NOMO-1 (cell line): ENCODE measurements around the gene DMWD.
A peak's percentile ranks its signal among the peaks of the same experiment; 100 is the strongest.

Experiments
- DNase-seq, 2 experiments: peaks; one replicate each; lab custom pipeline; 2025; ENCODE audit not compliant: unreplicated experiment in 2 of 2; lab: John Stamatoyannopoulos, UW

The DMWD gene

GRCh38 chr19:45790942-45791341 lies 1.7 kb downstream of the DMWD start:
- DNase-seq, result peak; percentile 87 to 92

GRCh38 chr19:45789035-45789786 lies 3.4 kb downstream of the DMWD start:
- no peak for DNase-seq

GRCh38 chr19:45786533-45786894 lies 6.1 kb downstream of the DMWD start:
- DNase-seq, result no peak

- DNase-seq, result no peak
Observed at GRCh38 chr19:45785781-45786532, 6.7 kb downstream of the DMWD start.

GRCh38 chr19:45785097-45785496 lies 7.5 kb downstream of the DMWD start:
- DNase-seq, result no peak

DNA sequence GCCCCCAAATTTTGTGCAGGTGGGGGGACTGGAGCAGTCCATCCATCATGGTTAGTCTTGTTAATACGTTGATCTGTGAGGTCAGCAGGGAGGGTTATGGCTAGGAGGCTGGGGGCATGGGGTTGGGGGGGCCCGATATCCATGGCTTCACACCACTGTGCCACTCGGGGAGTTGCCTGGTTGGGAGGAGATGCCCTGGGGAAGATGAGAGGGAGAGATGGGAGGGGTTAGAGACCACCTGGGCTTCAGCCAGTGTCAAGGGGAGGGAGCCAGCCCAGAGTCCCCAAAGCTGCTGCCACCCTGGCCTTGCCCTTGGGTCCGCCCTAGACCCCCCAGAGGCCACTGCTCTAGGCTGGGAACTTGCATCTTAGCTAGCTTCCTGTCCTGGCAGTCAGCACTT lies 8.5 kb downstream of the DMWD start:
- no peak for DNase-seq

GRCh38 chr19:45782820-45783785 lies 9.5 kb downstream of the DMWD start:
- DNase-seq, result no peak

GRCh38 chr19:45782162-45782691 lies 10.4 kb downstream of the DMWD start, which contains the start of gene DMPK:
DMPK (minus strand) TSS chr19:45782490; CDS start chr19:45782352, 138 bp downstream.
- DNase-seq, result no peak

DNA sequence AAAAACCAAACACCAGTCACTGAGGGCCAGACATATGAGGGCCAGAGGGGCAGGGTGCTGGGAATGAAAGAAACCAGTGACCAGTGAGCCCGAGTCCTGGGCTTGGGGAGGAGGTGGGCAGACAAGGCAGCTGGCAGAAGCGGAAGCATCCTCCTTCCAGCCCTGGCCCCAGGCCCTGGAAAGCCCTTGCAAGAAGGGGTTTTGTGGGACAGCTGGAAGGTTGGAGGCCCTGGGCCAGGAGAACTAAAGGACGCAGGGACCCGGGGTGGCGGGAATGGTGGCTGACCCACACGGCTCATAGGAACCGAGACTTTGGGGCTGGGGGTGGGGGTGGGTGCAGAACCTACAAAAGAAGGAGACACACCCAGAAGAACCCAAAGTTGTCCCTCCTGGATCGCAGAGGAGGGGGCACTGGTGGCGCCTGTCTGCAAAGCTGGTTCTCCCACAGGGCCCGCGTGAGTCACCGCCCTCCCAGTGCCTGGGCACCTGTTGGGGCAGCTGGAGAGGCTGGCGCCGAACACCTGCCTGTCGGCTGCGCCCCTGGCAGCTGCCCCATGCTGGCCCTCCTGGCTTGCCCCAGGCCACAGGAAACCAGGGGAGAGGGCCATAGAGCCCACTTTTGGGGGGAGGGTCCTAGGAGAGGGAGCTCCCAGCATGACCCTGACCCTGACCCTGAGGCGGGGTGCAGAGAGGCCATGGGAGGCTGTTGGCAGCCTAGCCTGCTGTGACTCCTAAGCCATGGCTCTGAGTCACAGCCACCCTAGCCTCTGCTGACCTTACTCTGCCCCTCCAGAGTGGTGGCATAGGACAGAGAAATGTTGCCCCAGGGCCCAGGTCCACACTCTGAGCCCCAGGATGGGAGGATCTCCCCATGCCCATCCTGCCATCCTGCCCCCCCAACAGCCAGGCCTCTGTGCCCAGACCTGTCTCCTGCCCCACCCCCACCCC lies 11.2 kb downstream of the DMWD start:
- no peak for DNase-seq

- DNase-seq, result no peak
Observed at GRCh38 chr19:45780448-45781213, 12.0 kb downstream of the DMWD start.

DNA sequence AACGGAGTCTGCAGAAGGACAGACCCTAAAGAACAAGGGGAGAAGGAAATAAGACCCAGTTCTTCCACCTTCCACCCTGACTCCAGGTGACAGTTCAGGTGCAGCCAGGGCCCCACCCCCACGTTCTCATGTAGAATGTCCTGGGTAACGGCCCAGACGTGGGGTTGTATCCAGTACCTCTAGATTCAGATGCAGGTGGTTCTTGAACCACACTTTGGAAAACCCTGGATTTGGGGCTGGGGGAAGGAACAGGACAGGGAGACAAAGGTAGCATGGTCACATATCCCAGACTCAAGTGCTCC lies 12.5 kb downstream of the DMWD start:
- no peak for DNase-seq

DNA sequence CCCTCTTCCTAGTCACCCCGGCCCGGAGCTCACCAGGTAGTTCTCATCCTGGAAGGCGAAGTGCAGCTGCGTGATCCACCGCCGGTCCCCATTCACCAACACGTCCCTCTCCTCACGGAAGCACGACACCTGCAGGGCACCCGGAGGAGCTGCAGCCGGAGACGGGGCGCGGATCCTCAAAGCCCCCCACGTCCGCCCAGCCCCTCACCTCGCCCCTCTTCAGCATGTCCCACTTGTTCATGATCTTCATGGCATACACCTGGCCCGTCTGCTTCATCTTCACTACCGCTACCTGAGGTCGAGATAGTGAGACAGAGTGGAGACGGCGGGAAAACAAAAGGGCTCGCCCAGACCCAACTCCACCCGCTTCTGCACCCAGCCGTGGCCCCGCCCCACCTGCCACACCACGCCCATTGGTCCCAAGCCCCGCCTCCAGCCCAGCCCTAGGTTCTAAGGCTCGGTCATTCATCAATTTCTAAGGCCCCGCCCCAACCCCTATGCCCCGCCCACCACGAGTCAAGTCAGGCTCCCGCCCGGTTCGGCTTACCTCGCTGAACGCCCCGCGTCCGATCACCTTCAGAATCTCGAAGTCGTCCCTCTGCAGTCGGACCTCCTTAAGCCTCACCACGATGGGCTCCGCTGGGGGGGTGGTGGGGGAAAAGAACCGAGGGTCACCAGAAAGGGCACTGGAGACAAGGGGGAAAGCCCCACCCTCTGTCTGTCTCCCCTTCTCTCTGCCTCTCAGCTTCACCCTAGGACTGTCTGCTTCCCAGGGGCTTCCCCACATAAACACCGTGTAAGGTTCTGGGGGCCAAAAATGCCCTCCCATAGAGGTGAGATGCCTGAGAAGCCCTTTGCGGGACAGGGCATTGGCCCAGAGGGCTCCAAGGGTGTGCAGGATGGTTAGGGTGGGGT lies 13.2 kb downstream of the DMWD start:
- peak; percentile 41 to 50 for DNase-seq

DNA sequence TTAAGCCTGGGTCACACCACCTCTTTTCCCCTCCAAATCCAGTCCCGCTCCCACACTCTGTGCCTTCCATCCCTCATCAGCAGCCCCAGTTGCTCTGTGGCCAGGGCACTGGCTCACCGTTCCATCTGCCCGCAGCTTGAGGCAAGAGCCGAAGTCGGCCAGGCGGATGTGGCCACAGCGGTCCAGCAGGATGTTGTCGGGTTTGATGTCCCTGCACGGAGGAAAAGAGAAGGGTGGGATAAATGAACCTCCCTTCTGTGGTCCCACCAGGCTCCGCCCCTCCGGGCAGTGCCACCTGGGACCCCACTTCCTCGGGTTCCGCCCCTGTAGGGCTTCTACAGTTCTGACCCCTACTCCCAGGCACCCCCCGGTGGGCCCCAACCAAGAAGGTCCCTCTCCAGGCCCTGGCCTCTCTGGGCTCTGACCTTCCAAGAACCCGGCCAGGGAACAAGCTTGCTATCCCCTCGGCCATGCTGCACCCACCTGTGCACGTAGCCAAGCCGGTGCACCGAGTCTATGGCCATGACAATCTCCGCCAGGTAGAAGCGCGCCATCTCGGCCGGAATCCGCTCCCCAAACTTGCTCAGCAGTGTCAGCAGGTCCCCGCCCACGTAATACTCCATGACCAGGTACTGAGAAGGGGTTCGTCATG lies 14.5 kb downstream of the DMWD start:
- no peak for DNase-seq

GRCh38 chr19:45777395-45777961 lies 15.2 kb downstream of the DMWD start:
- no peak for DNase-seq

DNA sequence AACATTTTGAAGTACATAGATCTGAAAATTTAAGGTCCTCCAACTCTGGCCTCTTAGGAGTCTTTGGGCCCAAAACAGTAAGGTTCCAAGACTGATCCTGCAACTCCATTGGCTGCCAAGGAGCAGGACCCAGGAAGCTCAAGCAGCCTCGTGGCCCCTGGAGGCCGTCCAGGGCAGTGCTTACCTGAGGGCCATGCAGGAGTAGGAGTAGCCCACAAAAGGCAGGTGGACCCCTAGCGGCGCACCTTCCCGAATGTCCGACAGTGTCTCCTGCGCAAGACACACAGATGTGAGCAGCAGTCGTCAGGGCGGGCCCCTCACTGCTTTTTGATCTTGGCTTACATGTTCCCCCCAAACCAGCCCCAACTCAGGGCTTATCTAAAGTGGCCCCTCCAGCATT lies 17.9 kb downstream of the DMWD start:
- DNase-seq, result no peak

DNA sequence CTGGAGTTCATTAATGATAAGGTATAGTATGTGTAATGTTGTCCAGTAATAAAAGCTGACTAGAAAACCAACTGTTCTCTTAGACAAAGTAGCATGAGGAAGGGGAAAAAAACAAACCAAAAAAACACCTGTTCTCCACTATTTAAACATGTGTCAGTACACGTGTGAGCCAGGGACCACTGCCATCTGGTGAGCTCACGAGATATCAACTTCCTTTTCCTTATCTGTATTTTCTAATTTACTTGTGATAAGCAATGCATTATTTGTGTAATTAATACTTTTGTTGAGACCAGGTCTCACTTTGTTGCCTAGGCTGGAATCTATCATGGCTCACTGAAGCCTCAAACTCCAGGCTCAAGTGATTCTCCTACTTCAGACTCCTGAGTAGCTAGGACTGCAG lies 19.3 kb downstream of the DMWD start:
- DNase-seq, result no peak

DNA sequence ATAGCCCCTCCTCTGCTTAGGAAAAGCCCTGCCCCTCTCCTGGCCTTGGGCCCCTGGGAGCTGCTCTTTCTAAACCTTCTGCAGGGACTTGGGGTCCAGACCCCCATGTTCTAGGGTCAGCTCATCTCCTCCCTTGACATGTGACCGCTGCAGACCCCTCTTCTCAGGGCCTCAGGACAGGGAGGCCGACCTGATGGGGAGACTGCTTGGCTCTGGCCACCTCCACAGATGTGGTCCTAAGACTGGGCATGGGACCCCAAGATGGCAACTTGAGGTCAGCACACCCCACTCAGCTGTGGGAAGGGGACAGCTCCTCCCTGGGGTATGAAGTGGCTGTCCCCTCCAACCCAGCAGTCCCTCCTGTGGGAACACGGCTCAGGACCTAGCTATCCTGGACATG lies 19.7 kb downstream of the DMWD start:
- no peak for DNase-seq
